ENCODE data around the gene CHRM4. TPM values are rescaled to one million over a fixed set of nuclear protein-coding genes. Genes with fewer than 3 reads are reported as not detected.

The CHRM4 gene
- total RNA-seq, 2 experiments from 2014 or later: 0.09 TPM; not detected in 1

GRCh38 chr11:46393759-46394158 is 2.2 kb upstream of the CHRM4 start:
- CTCF ChIA-PET (ENCODE audit: unreplicated experiment): no interaction called here
- H4K20me1 ChIP-seq (ENCODE audit: insufficient read depth, low read length): no peaks in the 10 kb centered on the region
- no peaks in the 10 kb centered on the region for H3K79me2 ChIP-seq (ENCODE audit: insufficient read depth, low read depth, low read length)
- H3K4me3 ChIP-seq (ENCODE audit: low read depth, low read length, poor library complexity, severe bottlenecking): no peak overlapping the region
- H3K4me1 ChIP-seq (ENCODE audit: insufficient read depth, low read length, poor library complexity, severe bottlenecking): no peaks in the 10 kb centered on the region
- no peak overlapping the region for H3K27ac ChIP-seq (ENCODE audit: low read depth, low read length, poor library complexity, severe bottlenecking)
- H3K9me2 ChIP-seq (ENCODE audit: insufficient read depth, low read length): no peaks in the 10 kb centered on the region
- no peaks in the 10 kb centered on the region for H3K9me3 ChIP-seq (ENCODE audit: low read length)
- no peak overlapping the region for H2AFZ ChIP-seq (ENCODE audit: low read length)
- H3K4me2 ChIP-seq (ENCODE audit: low read length): no peak overlapping the region
- POLR2A ChIA-PET: no interaction called here
- DNase-seq (ENCODE audit: low spot score): no peak
- no TSS peak for BruUV-seq (replicated peaks)
- intact Hi-C loops (cut with micrococcal nuclease; ENCODE audit: unreplicated experiment): no loop called here
- peaks cover 16% of the 10 kb centered on the region; the same call in 1 of the 2 replicates for H3K36me3 ChIP-seq (ENCODE audit: insufficient read depth, low read length)
- TF ChIP-seq EZH2phosphoT487 (IDR thresholded peaks at IDR 0.05; ENCODE audit: borderline replicate concordance, low read depth, low read length): no peak
- no peak for TF ChIP-seq CTCF (conservative IDR thresholded peaks at IDR 0.05; ENCODE audit: low read length)

- Histone ChIP-seq H3K4me1 (ENCODE audit: insufficient read depth, low read length, poor library complexity, severe bottlenecking) (no peaks in the 10 kb centered on the region), H3K4me3 (ENCODE audit: low read depth, low read length, poor library complexity, severe bottlenecking) (no peak overlapping the region), H3K79me2 (ENCODE audit: insufficient read depth, low read depth, low read length) (no peaks in the 10 kb centered on the region), H3K9me3 (ENCODE audit: low read length) (no peaks in the 10 kb centered on the region), H3K4me2 (ENCODE audit: low read length) (no peak overlapping the region; the same call in 1 of the 2 replicates), H2AFZ (ENCODE audit: low read length) (no peak overlapping the region), H3K9me2 (ENCODE audit: insufficient read depth, low read length) (no peaks in the 10 kb centered on the region), H4K20me1 (ENCODE audit: insufficient read depth, low read length) (no peaks in the 10 kb centered on the region), H3K36me3 (ENCODE audit: insufficient read depth, low read length) (peaks cover 16% of the 10 kb centered on the region; the same call in 1 of the 2 replicates), H3K27ac (ENCODE audit: low read depth, low read length, poor library complexity, severe bottlenecking) (no peak overlapping the region)
- intact Hi-C loops (cut with micrococcal nuclease; ENCODE audit: unreplicated experiment): no loop called here
- no peak for DNase-seq (ENCODE audit: low spot score)
- CTCF ChIA-PET (ENCODE audit: unreplicated experiment): no interaction called here
- TF ChIP-seq EZH2phosphoT487 (IDR thresholded peaks at IDR 0.05; ENCODE audit: borderline replicate concordance, low read depth, low read length): no peak
- TF ChIP-seq CTCF (conservative IDR thresholded peaks at IDR 0.05; ENCODE audit: low read length): no peak
- no TSS peak for BruUV-seq (replicated peaks)
- POLR2A ChIA-PET: no interaction called here
Observed at GRCh38 chr11:46393231-46393616, 1.6 kb upstream of the CHRM4 start.

- Histone ChIP-seq H4K20me1 (ENCODE audit: insufficient read depth, low read length) (no peaks in the 10 kb centered on the region), H3K4me2 (ENCODE audit: low read length) (no peak overlapping the region; the same call in 1 of the 2 replicates), H3K36me3 (ENCODE audit: insufficient read depth, low read length) (peaks cover 16% of the 10 kb centered on the region; the same call in 1 of the 2 replicates), H3K27ac (ENCODE audit: low read depth, low read length, poor library complexity, severe bottlenecking) (no peak overlapping the region), H3K9me2 (ENCODE audit: insufficient read depth, low read length) (no peaks in the 10 kb centered on the region), H2AFZ (ENCODE audit: low read length) (no peak overlapping the region), H3K9me3 (ENCODE audit: low read length) (no peaks in the 10 kb centered on the region), H3K4me3 (ENCODE audit: low read depth, low read length, poor library complexity, severe bottlenecking) (no peak overlapping the region), H3K4me1 (ENCODE audit: insufficient read depth, low read length, poor library complexity, severe bottlenecking) (no peaks in the 10 kb centered on the region), H3K79me2 (ENCODE audit: insufficient read depth, low read depth, low read length) (no peaks in the 10 kb centered on the region)
- CTCF ChIA-PET (ENCODE audit: unreplicated experiment): no interaction called here
- intact Hi-C loops (cut with micrococcal nuclease; ENCODE audit: unreplicated experiment): no loop called here
- POLR2A ChIA-PET: interaction anchor here (0.6 kb wide), 1 partner anchor 225 kb away, joined by 3 read pairs; the partner anchor contains the start of genes ATG13 and HARBI1
- peak; percentile 26 for DNase-seq (ENCODE audit: low spot score)
- BruUV-seq (replicated peaks): no TSS peak
- TF ChIP-seq CTCF (conservative IDR thresholded peaks at IDR 0.05; ENCODE audit: low read length): no peak
- no peak for TF ChIP-seq EZH2phosphoT487 (IDR thresholded peaks at IDR 0.05; ENCODE audit: borderline replicate concordance, low read depth, low read length)
Observed at GRCh38 chr11:46392421-46393230, 1.1 kb upstream of the CHRM4 start.
